HepG2 (cell line): ENCODE measurements around the gene CCDC83. TPM values are rescaled to one million over a fixed set of nuclear protein-coding genes. Genes with fewer than 3 reads are reported as not detected.
A peak's percentile ranks its signal among the peaks of the same experiment; 100 is the strongest.

Experiments
- CEBPB ChIP-seq: IDR thresholded peaks from 2 replicates; pipeline ENCODE4 v1.6.1; 2011; ENCODE audit warnings: low read depth, low read length, improper control_type of control experiment, borderline replicate concordance
- HNRNPK ChIP-seq: fragments of 200-400 bp; formaldehyde crosslinking; IDR thresholded peaks from 2 replicates; pipeline ENCODE4 v1.6.1; 2018; ENCODE audit warnings: low read length, low read depth, moderate library complexity, mild to moderate bottlenecking; ENCODE audit not compliant: poor library complexity, severe bottlenecking
- LBX2 ChIP-seq: sonication (generic); formaldehyde crosslinking; IDR thresholded peaks from 2 replicates; pipeline ENCODE4 v1.5.0; 2020; ENCODE audit warnings: missing genetic modification reagents, mild to moderate bottlenecking, borderline replicate concordance
- MZF1 ChIP-seq: sonication (generic); formaldehyde crosslinking; IDR thresholded peaks from 2 replicates; pipeline ENCODE4 v1.8.1; 2023; ENCODE audit warnings: mild to moderate bottlenecking, missing genetic modification reagents, borderline replicate concordance
- NAIF1 ChIP-seq: sonication (generic); formaldehyde crosslinking; IDR thresholded peaks from 2 replicates; pipeline ENCODE4 v1.5.0; 2020; ENCODE audit warnings: mild to moderate bottlenecking, missing genetic modification reagents, borderline replicate concordance
- SMARCC2 ChIP-seq: fragments of 450-650 bp; IDR thresholded peaks from 2 replicates; pipeline ENCODE4 v1.6.1; 2017; ENCODE audit warnings: antibody characterized with exemption, mild to moderate bottlenecking
- SP5 ChIP-seq: IDR thresholded peaks from 2 replicates; pipeline ENCODE4 v1.6.1; 2016; ENCODE audit warnings: low read depth, borderline replicate concordance
- SRSF1 ChIP-seq: fragments of 200-400 bp; formaldehyde crosslinking; optimal IDR thresholded peaks from 2 replicates; pipeline ENCODE3; 2017; ENCODE audit warnings: mild to moderate bottlenecking, low read depth, low read length, moderate library complexity
- TIGD3 ChIP-seq: sonication (generic); formaldehyde crosslinking; IDR thresholded peaks from 2 replicates; pipeline ENCODE4 v1.5.1; 2020; ENCODE audit warnings: mild to moderate bottlenecking, missing genetic modification reagents, borderline replicate concordance
- TOPORS ChIP-seq: sonication (generic); formaldehyde crosslinking; IDR thresholded peaks from 2 replicates; pipeline ENCODE4 v1.8.0; 2023; ENCODE audit warnings: mild to moderate bottlenecking, missing genetic modification reagents
- ZHX1 ChIP-seq: sonication (generic); formaldehyde crosslinking; IDR thresholded peaks from 2 replicates; pipeline ENCODE4 v1.8.1; 2022; ENCODE audit warnings: low read depth, mild to moderate bottlenecking, missing genetic modification reagents
- ZKSCAN1 ChIP-seq: fragments of 150-350 bp; IDR thresholded peaks from 2 replicates; pipeline ENCODE4 v1.6.1; 2014; ENCODE audit warnings: low read length
- ZNF264 ChIP-seq: sonication (generic); formaldehyde crosslinking; IDR thresholded peaks from 2 replicates; pipeline ENCODE4 v1.4.0; 2020; ENCODE audit warnings: missing genetic modification reagents
- ZNF546 ChIP-seq: sonication (generic); formaldehyde crosslinking; conservative IDR thresholded peaks from 2 replicates; pipeline ENCODE4 v1.8.1; 2023; ENCODE audit warnings: mild to moderate bottlenecking, missing genetic modification reagents
- ZNF660 ChIP-seq: sonication (generic); formaldehyde crosslinking; IDR thresholded peaks from 2 replicates; pipeline ENCODE4 v1.5.1; 2020; ENCODE audit warnings: mild to moderate bottlenecking, low read depth, missing genetic modification reagents, borderline replicate concordance
- ZNF777 ChIP-seq: sonication (generic); formaldehyde crosslinking; IDR thresholded peaks from 2 replicates; pipeline ENCODE4 v1.4.0; 2020; ENCODE audit warnings: missing genetic modification reagents
- ZSCAN22 ChIP-seq: sonication (generic); formaldehyde crosslinking; IDR thresholded peaks from 2 replicates; pipeline ENCODE4 v1.4.0; 2020; ENCODE audit warnings: mild to moderate bottlenecking, missing genetic modification reagents
- polyA plus RNA-seq, 8 experiments: library from polyadenylated mRNA; depleted of rRNA in 3 of 8; stranded (reverse) in 7 of 8; unstranded in 1 of 8; fragments of >200 nt; fragmentation: Illumina TruSeq in 4 of 8; extraction: Trizol in 4 of 8; gene quantifications; 2 replicates each; pipeline versions ENCODE4 v1.2.1 to v1.2.3, GENCODE V29; 2011 to 2016; ENCODE audit warnings: low read depth in 4 of 8, missing spikeins in 1 of 8, mixed read lengths in 1 of 8; ENCODE audit not compliant: insufficient read depth in 1 of 8
- total RNA-seq, 5 experiments: library from RNA; depleted of rRNA; stranded (reverse); fragments of >200 nt; fragmentation: Illumina TruSeq; extraction: Trizol; gene quantifications; 2 replicates each; pipeline ENCODE4 v1.2.3, GENCODE V29; 2016; ENCODE audit warnings: low read depth in 1 of 5
- TF ChIP-seq, protein P1 (sequence below): sonication (generic); formaldehyde crosslinking; IDR thresholded peaks from 2 replicates; pipeline ENCODE4 v1.8.0; 2022; ENCODE audit warnings: low read depth, missing genetic modification reagents
- TF ChIP-seq, protein P2 (sequence below): sonication (generic); formaldehyde crosslinking; IDR thresholded peaks from 2 replicates; pipeline ENCODE4 v1.8.1; 2023; ENCODE audit warnings: mild to moderate bottlenecking, missing genetic modification reagents
- TF ChIP-seq, protein P3 (sequence below): sonication (generic); formaldehyde crosslinking; IDR thresholded peaks from 2 replicates; pipeline ENCODE4 v1.8.1; 2023; ENCODE audit warnings: mild to moderate bottlenecking, moderate library complexity, missing genetic modification reagents

CCDC83 gene
- total and polyA plus RNA-seq, 2 of the 13 experiments (the other 11 are each of a cell fraction or from before 2014, with no cell fraction given), result not detected

DNA sequence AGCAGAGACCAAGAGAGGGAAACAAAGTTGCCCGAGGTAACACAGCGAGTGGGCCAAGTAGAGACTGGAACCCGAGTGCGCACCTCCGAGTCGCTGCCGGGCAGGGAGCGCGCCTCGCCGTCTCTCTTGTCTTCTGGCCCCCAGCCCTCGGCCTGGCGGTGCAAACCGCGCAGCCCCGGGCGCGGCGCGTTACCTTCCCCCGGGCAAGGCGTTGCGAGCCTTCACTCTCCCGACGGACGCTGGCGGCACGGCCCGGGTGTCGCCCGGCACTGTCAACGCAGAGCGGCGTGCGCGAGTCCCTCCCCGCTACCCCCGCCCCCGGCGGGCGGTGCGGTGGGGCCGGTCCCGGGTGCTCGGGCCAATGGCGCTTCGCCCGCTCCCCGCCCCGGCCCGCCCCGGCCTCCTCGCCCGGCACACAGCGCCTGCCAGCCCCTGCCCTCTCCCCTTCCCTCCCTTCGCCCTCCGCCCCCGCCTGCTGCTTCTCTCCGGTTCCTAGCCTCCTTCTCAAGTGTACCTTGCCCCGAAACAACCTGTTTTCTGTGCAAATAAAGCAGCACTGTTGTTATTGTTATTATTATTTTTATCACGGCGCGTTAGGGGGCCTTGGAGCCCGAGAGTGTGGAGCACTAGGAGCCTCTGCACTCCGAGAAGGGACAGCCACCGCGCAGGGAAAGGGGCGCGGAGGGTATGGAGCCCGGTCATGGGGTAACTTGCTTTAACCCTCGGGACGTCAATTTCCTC is 44.1 kb upstream of the CCDC83 start, which contains the start of gene SYTL2 (continued):
- TF ChIP-seq LBX2 (CRISPR knock-in tag), result no peak
- TF ChIP-seq, protein P1, sequence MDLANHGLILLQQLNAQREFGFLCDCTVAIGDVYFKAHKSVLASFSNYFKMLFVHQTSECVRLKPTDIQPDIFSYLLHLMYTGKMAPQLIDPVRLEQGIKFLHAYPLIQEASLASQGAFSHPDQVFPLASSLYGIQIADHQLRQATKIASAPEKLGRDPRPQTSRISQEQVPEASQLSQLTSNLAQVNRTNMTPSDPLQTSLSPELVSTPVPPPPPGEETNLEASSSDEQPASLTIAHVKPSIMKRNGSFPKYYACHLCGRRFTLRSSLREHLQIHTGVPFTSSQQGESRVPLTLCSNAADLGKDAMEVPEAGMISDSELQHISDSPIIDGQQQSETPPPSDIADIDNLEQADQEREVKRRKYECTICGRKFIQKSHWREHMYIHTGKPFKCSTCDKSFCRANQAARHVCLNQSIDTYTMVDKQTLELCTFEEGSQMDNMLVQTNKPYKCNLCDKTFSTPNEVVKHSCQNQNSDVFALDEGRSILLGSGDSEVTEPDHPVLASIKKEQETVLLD, result no peak
- no peak; the same call in 1 of the 2 replicates for TF ChIP-seq TOPORS (CRISPR knock-in tag)
- no peak for TF ChIP-seq TIGD3 (CRISPR knock-in tag)
- no peak for TF ChIP-seq SRSF1
- TF ChIP-seq ZHX1, result no peak
- no peak for TF ChIP-seq SP5
- no peak for TF ChIP-seq NAIF1
- no peak for TF ChIP-seq ZNF660 (CRISPR knock-in tag)
- no peak for TF ChIP-seq ZKSCAN1
- no peak for TF ChIP-seq CEBPB
- TF ChIP-seq SMARCC2, result no peak
- TF ChIP-seq, protein P2, sequence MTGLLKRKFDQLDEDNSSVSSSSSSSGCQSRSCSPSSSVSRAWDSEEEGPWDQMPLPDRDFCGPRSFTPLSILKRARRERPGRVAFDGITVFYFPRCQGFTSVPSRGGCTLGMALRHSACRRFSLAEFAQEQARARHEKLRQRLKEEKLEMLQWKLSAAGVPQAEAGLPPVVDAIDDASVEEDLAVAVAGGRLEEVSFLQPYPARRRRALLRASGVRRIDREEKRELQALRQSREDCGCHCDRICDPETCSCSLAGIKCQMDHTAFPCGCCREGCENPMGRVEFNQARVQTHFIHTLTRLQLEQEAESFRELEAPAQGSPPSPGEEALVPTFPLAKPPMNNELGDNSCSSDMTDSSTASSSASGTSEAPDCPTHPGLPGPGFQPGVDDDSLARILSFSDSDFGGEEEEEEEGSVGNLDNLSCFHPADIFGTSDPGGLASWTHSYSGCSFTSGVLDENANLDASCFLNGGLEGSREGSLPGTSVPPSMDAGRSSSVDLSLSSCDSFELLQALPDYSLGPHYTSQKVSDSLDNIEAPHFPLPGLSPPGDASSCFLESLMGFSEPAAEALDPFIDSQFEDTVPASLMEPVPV (CRISPR knock-in tag), result no peak
- TF ChIP-seq HNRNPK, result peak; percentile 62
- no peak for TF ChIP-seq MZF1 (CRISPR knock-in tag)
- TF ChIP-seq ZNF264 (CRISPR knock-in tag), result no peak
- TF ChIP-seq ZNF777, result peak; percentile 73
- TF ChIP-seq, protein P3, sequence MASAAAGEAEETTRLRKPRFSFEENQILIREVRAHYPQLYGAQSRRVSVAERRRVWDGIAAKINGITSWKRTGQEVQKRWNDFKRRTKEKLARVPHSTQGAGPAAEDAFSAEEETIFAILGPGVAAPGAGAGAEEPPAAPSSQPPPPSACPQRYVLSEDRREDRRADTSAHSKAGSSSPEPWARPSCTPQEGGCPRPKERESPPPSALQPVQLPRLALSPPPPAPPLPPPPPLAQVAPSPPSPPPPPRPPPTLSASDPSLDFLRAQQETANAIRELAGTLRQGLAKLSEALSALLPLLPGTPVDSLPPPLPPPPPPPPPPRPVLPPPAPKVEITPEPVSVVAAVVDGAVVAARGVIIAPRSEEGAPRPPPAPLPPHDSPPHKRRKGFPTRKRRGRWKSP (CRISPR knock-in tag), result 0 out of 2 replicates have a peak, but pooled peaks have one; percentile 38
- no peak for TF ChIP-seq ZSCAN22
- TF ChIP-seq ZNF546, result no peak
